Stomach smooth muscle (tissue), 2 donors: ENCODE results near the gene PANK2.
"Not testable (repeated sequence)": the region's sequence is repeated elsewhere in the genome, so short reads cannot be mapped to it uniquely, and the experiment has no call there.

Experiments used
- H3K27ac ChIP-seq: one replicate; pipeline ENCODE4 v1.7.0; 2013; ENCODE audit warnings: mild to moderate bottlenecking, low read length, inconsistent platforms
- H3K27me3 ChIP-seq, 2 donors: one replicate each; pipeline ENCODE4 v1.7.0; 2013; ENCODE audit warnings: low read length in 2 of 2; ENCODE audit not compliant: insufficient read depth in 2 of 2, control insufficient read depth in 1 of 2
- H3K36me3 ChIP-seq, 2 donors: one replicate each; pipeline ENCODE4 v1.7.0; 2013; ENCODE audit warnings: low read length in 2 of 2; ENCODE audit not compliant: control insufficient read depth in 2 of 2, insufficient read depth in 2 of 2
- H3K4me1 ChIP-seq: one replicate; pipeline ENCODE4 v1.7.0; 2013; ENCODE audit warnings: low read length; ENCODE audit not compliant: control insufficient read depth, insufficient read depth
- H3K4me3 ChIP-seq, 2 donors: one replicate each; pipeline ENCODE4 v1.7.0; 2013; ENCODE audit warnings: low read length in 2 of 2
- H3K9ac ChIP-seq, 2 donors: one replicate each; pipeline ENCODE4 v1.7.0; 2013; ENCODE audit warnings: low read length in 2 of 2, mild to moderate bottlenecking in 1 of 2
- H3K9me3 ChIP-seq, 2 donors: one replicate each; pipeline ENCODE4 v1.7.0; 2013; ENCODE audit warnings: low read length in 2 of 2; ENCODE audit not compliant: control insufficient read depth in 2 of 2
- donor health status: healthy.
- donor health status: Pancreatic carcinoma.

PANK2 gene

DNA sequence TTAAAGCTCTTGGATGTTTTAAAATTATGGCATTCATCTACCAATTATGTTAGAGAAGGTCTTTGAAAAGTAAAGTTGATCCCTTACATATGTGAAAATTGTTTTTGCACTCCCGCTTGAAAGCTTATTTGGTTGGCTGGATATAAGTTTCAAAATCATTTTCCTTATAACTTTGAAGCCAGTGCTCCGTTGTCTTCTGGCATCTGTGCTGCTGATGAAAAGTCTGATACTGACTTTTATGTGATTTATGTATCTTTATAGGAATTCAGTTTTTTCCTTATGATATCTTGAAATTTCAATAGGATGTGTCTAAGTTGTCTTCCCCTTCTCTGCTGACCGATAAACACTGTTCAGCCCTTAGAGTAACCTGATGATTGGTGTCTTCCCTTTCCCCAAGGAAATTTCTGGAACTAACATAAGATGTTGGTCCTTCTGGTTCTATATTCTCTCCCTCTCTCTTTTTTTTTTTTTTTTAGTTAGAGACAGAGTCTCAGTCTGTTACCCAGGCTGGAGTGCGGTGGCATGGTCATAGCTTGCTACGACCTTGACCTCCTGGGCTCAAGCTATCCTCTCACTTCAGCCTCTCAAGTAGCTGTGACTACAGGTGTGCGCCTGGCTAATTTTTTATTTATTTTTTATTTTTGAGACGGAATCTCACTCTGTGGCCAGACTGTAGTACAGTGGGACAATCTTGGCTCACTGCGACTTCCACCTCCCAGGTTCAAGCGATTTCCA, 12.7 kb downstream of the PANK2 start:
- H3K4me3 ChIP-seq, result no peak overlapping the region
- no peak overlapping the region for H3K9ac ChIP-seq
- no peaks in the 10 kb centered on the region for H3K36me3 ChIP-seq
- H3K27ac ChIP-seq, result no peak overlapping the region
- no peaks in the 10 kb centered on the region for H3K27me3 ChIP-seq
- no peaks in the 10 kb centered on the region for H3K9me3 ChIP-seq
- peaks cover 13% of the 10 kb centered on the region for H3K4me1 ChIP-seq

DNA sequence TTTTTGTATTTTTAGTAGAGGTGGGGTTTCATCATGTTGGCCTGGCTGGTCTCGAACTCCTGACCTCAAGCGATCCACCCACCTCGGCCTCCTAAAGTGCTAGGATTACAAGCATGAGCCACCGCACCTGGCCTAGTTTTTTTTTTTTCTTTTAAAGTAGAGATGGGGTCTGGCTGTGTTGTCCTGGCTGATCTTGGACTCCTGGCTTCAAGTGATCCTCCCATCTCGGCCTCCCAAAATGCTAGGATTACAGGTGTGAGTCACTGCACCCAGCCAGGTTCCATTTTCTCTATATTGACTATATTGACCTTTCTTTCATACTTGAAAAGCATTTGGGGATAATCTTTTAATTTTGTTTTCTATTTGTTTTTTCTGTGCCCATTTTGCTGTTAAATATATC, 13.3 kb downstream of the PANK2 start:
- no peak overlapping the region for H3K27ac ChIP-seq
- no peak overlapping the region for H3K9ac ChIP-seq
- H3K36me3 ChIP-seq, result no peaks in the 10 kb centered on the region
- peaks cover 9% of the 10 kb centered on the region for H3K4me1 ChIP-seq
- no peak overlapping the region for H3K4me3 ChIP-seq
- H3K27me3 ChIP-seq, result no peaks in the 10 kb centered on the region
- no peaks in the 10 kb centered on the region for H3K9me3 ChIP-seq

DNA sequence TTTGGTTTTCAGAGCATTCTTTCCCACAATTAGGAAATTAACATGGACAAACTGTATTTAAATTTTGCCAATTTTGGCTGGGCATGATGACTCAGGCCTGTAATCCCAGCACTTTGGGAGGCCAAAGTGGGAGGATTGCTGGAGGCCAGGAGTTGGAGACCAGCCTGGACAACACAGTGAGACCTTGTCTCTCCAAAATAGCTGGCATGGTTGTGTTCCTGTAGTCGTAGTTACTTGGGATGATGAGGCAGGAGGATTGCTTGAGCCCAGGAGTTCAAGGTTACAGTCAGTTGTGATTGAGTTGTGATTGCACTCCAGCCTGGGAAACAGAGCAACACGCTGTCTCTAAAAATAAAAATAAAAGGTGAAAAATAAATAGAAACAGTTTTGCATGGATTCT, 15.0 kb downstream of the PANK2 start:
- Histone ChIP-seq H3K27me3 (no peaks in the 10 kb centered on the region), H3K36me3 (peaks cover 11% of the 10 kb centered on the region in 2 donors), H3K4me3 (no peak overlapping the region), H3K9me3 (no peaks in the 10 kb centered on the region), H3K4me1 (peaks cover 7% of the 10 kb centered on the region), H3K27ac (no peak overlapping the region), H3K9ac (no peak overlapping the region)

DNA sequence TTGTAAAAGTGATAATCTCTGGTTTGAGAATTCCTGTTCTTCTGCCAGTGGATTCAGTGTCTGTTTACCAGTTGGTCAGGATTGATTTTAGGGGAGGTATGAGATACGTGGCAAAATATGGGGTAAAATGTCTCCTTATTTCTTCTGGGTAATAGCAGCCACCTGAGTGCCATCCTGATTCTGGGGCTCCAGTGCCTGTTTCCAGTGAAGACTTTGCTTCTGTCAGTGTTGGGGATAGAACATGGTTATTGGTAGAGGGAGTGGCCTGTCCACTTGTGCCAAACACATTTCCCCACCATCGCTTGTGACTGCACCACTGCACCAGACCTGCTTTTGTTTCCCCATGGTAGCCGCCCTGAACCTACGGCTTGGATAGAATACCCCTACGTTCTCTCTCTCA, 15.7 kb downstream of the PANK2 start:
- peaks cover 11 to 15% of the 10 kb centered on the region in 2 donors for H3K36me3 ChIP-seq
- no peaks in the 10 kb centered on the region for H3K27me3 ChIP-seq
- H3K4me3 ChIP-seq, result no peak overlapping the region
- H3K27ac ChIP-seq, result no peak overlapping the region
- no peak overlapping the region for H3K9ac ChIP-seq
- peaks cover 6% of the 10 kb centered on the region for H3K4me1 ChIP-seq
- no peaks in the 10 kb centered on the region for H3K9me3 ChIP-seq

DNA sequence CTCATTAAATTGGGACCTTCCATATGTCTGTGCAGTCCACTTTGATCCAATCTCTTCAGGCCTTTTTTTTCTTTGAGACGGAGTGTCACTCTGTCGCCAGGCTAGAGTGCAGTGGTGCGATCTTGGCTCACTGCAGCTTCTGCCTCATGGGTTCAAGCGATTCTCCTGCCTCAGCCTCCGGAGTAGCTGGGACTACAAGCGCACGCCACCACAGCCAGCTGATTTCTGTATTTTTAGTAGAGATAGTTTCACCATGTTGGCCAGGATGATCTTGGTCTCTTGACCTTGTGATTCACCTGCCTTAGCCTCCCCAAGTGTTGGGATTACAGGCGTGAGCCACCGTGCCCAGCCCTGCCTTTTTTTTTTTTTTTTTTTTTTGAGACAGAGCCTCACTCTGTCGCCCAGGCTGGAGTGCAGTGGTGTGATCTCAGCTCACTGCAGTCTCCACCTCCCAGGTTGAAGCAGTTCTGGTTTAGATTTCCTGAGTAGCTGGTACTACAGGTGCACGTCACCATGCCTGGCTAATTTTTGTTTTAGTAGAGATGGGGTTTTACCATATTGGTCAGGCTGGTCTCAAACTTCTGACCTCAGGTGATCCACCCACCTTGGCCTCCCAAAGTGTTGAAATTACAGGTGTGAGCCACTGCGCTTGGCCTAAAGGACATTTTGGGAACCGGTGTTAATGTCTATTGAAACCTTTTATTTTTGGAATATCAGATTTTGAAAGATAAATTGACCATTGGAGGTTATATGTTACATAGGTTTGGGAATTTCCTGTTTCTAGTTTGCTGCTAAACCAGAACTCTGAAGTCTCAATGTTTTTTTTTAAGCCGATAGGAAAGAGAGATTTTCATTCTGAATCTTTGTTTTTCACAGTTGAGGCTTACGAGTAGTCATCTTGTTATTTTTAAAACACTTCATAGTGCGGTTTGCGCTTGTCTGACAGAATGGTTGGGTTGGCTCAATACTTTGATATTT, 17.8 kb downstream of the PANK2 start:
- H3K9me3 ChIP-seq, H3K4me3 ChIP-seq, H3K27ac ChIP-seq, H3K27me3 ChIP-seq, H3K4me1 ChIP-seq, H3K9ac ChIP-seq: not testable (repeated sequence)
- peaks cover 22 to 23% of the 10 kb centered on the region in 2 donors for H3K36me3 ChIP-seq

DNA sequence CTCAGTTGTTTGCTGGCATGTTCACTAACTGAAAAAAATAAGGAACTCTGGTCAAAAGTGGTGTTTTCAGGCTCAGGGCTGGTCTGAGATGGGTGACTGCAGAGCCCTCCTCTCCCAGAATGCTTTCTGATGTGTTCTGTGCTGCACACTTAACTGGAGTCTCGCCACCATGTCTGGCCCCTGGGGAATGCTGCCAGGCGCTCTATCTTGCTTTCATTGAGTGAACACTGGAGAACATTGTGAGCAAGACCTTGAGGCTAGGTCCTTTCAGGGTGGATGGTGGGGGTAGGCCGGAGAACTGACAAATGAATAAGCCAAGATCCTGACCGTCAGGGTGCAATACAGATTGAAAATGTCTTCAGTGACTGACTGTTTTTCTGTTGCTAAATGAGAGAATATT, 19.5 kb downstream of the PANK2 start:
- Histone ChIP-seq H3K4me1 (peaks cover 4% of the 10 kb centered on the region), H3K9ac (no peak overlapping the region), H3K27me3 (no peaks in the 10 kb centered on the region), H3K9me3 (no peaks in the 10 kb centered on the region), H3K36me3 (peaks cover 29% of the 10 kb centered on the region in 2 donors), H3K4me3 (no peak overlapping the region), H3K27ac (no peak overlapping the region)

DNA sequence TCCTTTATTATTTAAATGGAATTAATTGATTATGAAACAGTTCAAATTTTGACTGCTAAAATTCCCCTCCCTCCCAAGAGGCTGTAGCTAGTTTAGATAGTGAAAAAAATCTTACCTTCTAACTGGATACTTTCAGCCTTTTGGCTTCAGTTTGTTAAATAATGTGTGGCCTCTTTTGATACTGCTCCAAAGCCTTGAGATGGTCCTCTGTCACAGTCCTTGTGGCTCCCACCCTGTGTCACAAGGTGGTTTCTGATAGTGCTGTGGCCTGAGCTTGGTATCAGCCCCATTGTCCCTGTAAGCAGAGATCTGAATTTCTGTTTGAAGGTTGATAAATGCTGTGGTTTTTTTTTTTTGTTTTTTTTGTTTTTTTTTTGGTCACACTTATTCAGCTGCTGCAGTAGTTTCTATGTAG, 20.8 kb downstream of the PANK2 start:
- Histone ChIP-seq H3K9me3 (no peaks in the 10 kb centered on the region), H3K36me3 (peaks cover 34 to 35% of the 10 kb centered on the region in 2 donors), H3K4me1 (peaks cover 1% of the 10 kb centered on the region), H3K4me3 (no peak overlapping the region), H3K9ac (no peak overlapping the region), H3K27me3 (no peaks in the 10 kb centered on the region), H3K27ac (no peak overlapping the region)

DNA sequence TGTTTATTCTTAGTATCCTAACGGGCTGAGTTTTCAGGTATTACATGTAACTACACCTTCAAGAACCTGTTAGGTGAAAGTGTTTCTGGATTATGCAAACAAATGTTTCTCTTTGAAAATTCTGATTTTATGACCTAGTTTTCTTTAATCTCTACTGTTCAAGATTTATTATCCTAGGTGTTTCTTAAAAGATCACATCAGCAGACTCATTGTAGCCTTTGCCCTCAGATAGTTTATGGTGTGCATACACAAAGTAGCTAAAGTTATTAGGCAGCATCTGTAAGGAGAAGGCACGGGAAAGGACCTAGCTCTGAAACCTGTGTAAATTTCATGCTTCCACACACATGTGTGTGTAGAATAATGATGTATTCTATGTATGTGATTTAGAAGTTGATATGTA, 21.7 kb downstream of the PANK2 start:
- Histone ChIP-seq H3K9me3 (no peaks in the 10 kb centered on the region), H3K27me3 (no peaks in the 10 kb centered on the region), H3K27ac (no peak overlapping the region), H3K36me3 (peaks cover 34 to 35% of the 10 kb centered on the region in 2 donors), H3K4me3 (no peak overlapping the region), H3K4me1 (no peaks in the 10 kb centered on the region), H3K9ac (no peak overlapping the region)

DNA sequence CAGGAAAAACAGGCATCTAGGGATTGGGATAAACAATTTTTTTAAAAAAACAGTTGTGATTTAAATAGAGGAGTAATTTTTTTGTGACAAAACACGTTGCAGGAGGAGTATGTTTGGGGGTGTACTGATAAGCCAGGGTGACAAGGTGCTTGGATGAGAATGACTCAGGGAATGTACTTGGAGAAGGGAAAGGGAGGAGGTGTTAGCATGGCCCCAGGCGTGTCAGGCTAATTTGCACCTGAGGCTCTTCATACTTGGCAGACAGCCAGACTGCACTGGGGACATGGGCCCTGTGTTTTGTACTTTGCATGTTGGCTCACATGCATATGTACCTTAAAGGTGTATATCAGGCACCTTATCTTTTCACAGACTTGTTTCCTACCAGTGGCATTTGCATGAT, 22.8 kb downstream of the PANK2 start:
- H3K4me3 ChIP-seq, result no peak overlapping the region
- no peaks in the 10 kb centered on the region for H3K9me3 ChIP-seq
- no peaks in the 10 kb centered on the region for H3K27me3 ChIP-seq
- H3K27ac ChIP-seq, result no peak overlapping the region
- no peaks in the 10 kb centered on the region for H3K4me1 ChIP-seq
- H3K36me3 ChIP-seq, result peaks cover 40 to 42% of the 10 kb centered on the region in 2 donors
- no peak overlapping the region for H3K9ac ChIP-seq

DNA sequence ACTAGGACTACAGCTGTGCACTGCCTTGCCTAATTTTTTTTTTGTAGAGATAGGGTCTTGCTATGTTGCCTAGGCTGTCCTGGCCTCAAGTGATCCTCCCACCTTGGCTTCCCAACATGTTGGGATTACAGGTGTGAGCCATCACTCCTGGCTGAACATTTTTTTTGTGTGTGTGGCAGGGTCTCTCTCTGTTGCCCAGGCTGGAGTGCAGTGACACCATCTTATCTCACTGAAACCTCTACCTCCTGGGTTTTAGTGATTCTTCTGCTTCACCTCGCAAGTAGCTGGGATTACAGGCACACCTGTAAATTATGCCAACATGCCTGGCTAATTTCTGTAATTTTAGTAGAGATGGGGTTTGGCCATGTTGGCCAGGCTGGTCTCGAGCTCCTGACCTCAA, 25.3 kb downstream of the PANK2 start:
- H3K36me3 ChIP-seq, result peaks cover 29 to 33% of the 10 kb centered on the region in 2 donors
- no peaks in the 10 kb centered on the region for H3K9me3 ChIP-seq
- H3K4me3 ChIP-seq, result no peak overlapping the region
- H3K27ac ChIP-seq, result no peak overlapping the region
- no peak overlapping the region for H3K9ac ChIP-seq
- no peaks in the 10 kb centered on the region for H3K27me3 ChIP-seq
- no peaks in the 10 kb centered on the region for H3K4me1 ChIP-seq

DNA sequence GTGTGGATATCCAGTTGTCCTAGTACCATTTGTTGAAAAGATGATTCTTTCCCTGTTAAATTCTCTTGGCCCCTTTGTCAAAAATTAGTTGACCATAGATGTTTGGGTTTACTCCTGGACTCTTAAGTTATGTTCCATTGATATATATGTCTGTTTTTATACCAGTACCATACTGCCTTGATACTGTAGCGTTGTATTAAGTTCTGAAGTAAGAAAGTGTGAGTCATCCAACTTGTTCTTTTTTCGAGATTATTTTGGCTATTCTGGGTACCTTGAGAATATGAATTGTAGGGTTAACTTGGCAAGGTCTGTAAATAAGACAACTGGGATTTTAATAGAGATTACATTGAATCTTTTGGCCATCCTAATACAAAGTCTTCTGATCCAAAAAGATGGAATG, 26.5 kb downstream of the PANK2 start:
- Histone ChIP-seq H3K9ac (no peak overlapping the region), H3K4me1 (no peaks in the 10 kb centered on the region), H3K4me3 (no peak overlapping the region), H3K27ac (no peak overlapping the region), H3K36me3 (peaks cover 24 to 28% of the 10 kb centered on the region in 2 donors), H3K9me3 (no peaks in the 10 kb centered on the region), H3K27me3 (no peaks in the 10 kb centered on the region)
